Activated CD4-positive, alpha-beta T cell treated with anti-CD3 and anti-CD28 coated beads for 48 hours (primary cell): ENCODE measurements around the gene PEX14.

Experiments used
- DNase-seq: peaks from one replicate; pipeline ENCODE4 v3.0.0-alpha.2; 2020

PEX14 gene

GRCh38 chr1:10671622-10672342 lies 197.0 kb downstream of the PEX14 start:
- no peak for DNase-seq

- no peak for DNase-seq
These were observed 197.7 kb downstream of the PEX14 start for GRCh38 chr1:10672343-10673050.

GRCh38 chr1:10673109-10673711 lies 198.5 kb downstream of the PEX14 start:
- no peak for DNase-seq

GRCh38 chr1:10674222-10674621 lies 199.5 kb downstream of the PEX14 start:
- no peak for DNase-seq

GRCh38 chr1:10674700-10675609 lies 200.2 kb downstream of the PEX14 start:
- DNase-seq = no peak

GRCh38 chr1:10675813-10676212 lies 201.1 kb downstream of the PEX14 start:
- no peak for DNase-seq

GRCh38 chr1:10676963-10677362 lies 202.2 kb downstream of the PEX14 start:
- no peak for DNase-seq

- DNase-seq = no peak
These were observed 203.0 kb downstream of the PEX14 start for GRCh38 chr1:10677491-10678391.

GRCh38 chr1:10678402-10678801 lies 203.7 kb downstream of the PEX14 start:
- DNase-seq = no peak

- DNase-seq = no peak
These were observed 204.1 kb downstream of the PEX14 start for GRCh38 chr1:10678852-10679251.

- DNase-seq = no peak
These were observed 204.9 kb downstream of the PEX14 start for GRCh38 chr1:10679496-10680220.
